HEK293 (cell line): ENCODE data around the gene TANGO6.

ENCODE experiments used
- FEZF1 ChIP-seq: fragments of 450-650 bp; formaldehyde crosslinking; IDR thresholded peaks from 2 replicates; pipeline ENCODE4 v1.5.1; 2016; ENCODE audit warnings: missing biosample characterization, missing genetic modification characterization
- GFI1B ChIP-seq: fragments of 450-650 bp; formaldehyde crosslinking; IDR thresholded peaks from 2 replicates; pipeline ENCODE4 v1.5.1; 2016; ENCODE audit warnings: missing biosample characterization, missing genetic modification characterization
- GLIS1 ChIP-seq: fragments of 450-650 bp; formaldehyde crosslinking; IDR thresholded peaks from 2 replicates; pipeline ENCODE4 v1.5.1; 2016; ENCODE audit warnings: missing biosample characterization, missing genetic modification characterization
- GLIS2 ChIP-seq: fragments of 450-650 bp; formaldehyde crosslinking; IDR thresholded peaks from 2 replicates; pipeline ENCODE4 v1.5.1; 2016; ENCODE audit warnings: missing biosample characterization, missing genetic modification characterization
- KLF17 ChIP-seq: fragments of 450-650 bp; formaldehyde crosslinking; IDR thresholded peaks from 2 replicates; pipeline ENCODE4 v1.5.1; 2016; ENCODE audit warnings: missing biosample characterization, missing genetic modification characterization
- PRDM1 ChIP-seq: fragments of 450-650 bp; formaldehyde crosslinking; IDR thresholded peaks from 2 replicates; pipeline ENCODE4; 2016; ENCODE audit warnings: missing biosample characterization, missing genetic modification characterization
- SP7 ChIP-seq: fragments of 450-650 bp; formaldehyde crosslinking; IDR thresholded peaks from 2 replicates; pipeline ENCODE4 v1.5.1; 2016; ENCODE audit warnings: missing biosample characterization, missing genetic modification characterization
- YY1 ChIP-seq: fragments of 450-650 bp; formaldehyde crosslinking; IDR thresholded peaks from 2 replicates; pipeline ENCODE4 v1.5.1; 2018; ENCODE audit warnings: missing biosample characterization, missing genetic modification characterization
- ZBTB21 ChIP-seq: fragments of 450-650 bp; formaldehyde crosslinking; IDR thresholded peaks from 2 replicates; pipeline ENCODE4 v1.5.1; 2017; ENCODE audit warnings: missing biosample characterization, missing genetic modification characterization
- ZFP41 ChIP-seq: fragments of 450-650 bp; formaldehyde crosslinking; IDR thresholded peaks from 2 replicates; pipeline ENCODE4 v1.5.1; 2016; ENCODE audit warnings: missing biosample characterization, missing genetic modification characterization, borderline replicate concordance
- ZNF184 ChIP-seq: fragments of 450-650 bp; IDR thresholded peaks from 2 replicates; pipeline ENCODE4 v1.5.1; 2018; ENCODE audit warnings: missing biosample characterization, mild to moderate bottlenecking, missing genetic modification characterization
- ZNF214 ChIP-seq: fragments of 450-650 bp; formaldehyde crosslinking; IDR thresholded peaks from 2 replicates; pipeline ENCODE4 v1.5.1; 2017; ENCODE audit warnings: missing biosample characterization, mild to moderate bottlenecking, missing genetic modification characterization, borderline replicate concordance
- ZNF324 ChIP-seq: fragments of 450-650 bp; formaldehyde crosslinking; IDR thresholded peaks from 2 replicates; pipeline ENCODE4 v1.5.1; 2016; ENCODE audit warnings: missing biosample characterization, missing genetic modification characterization
- ZNF335 ChIP-seq: fragments of 450-650 bp; formaldehyde crosslinking; conservative IDR thresholded peaks from 2 replicates; pipeline ENCODE4 v1.5.1; 2016; ENCODE audit warnings: missing biosample characterization, missing genetic modification characterization
- ZNF37A ChIP-seq: fragments of 450-650 bp; IDR thresholded peaks from 2 replicates; pipeline ENCODE4 v1.5.1; 2018; ENCODE audit warnings: missing biosample characterization, missing genetic modification characterization
- ZNF473 ChIP-seq: fragments of 450-650 bp; formaldehyde crosslinking; IDR thresholded peaks from 2 replicates; pipeline ENCODE4 v1.5.1; 2017; ENCODE audit warnings: missing biosample characterization, missing genetic modification characterization
- ZNF488 ChIP-seq: fragments of 450-650 bp; formaldehyde crosslinking; IDR thresholded peaks from 2 replicates; pipeline ENCODE4 v1.5.1; 2016; ENCODE audit warnings: missing biosample characterization, missing genetic modification characterization
- ZNF544 ChIP-seq: fragments of 450-650 bp; formaldehyde crosslinking; IDR thresholded peaks from 2 replicates; pipeline ENCODE4 v1.5.0; 2017; ENCODE audit warnings: missing biosample characterization, missing genetic modification characterization
- ZNF600 ChIP-seq: fragments of 450-650 bp; formaldehyde crosslinking; IDR thresholded peaks from 2 replicates; pipeline ENCODE4 v1.5.1; 2016; ENCODE audit warnings: missing biosample characterization, missing genetic modification characterization
- ZNF629 ChIP-seq: fragments of 450-650 bp; formaldehyde crosslinking; IDR thresholded peaks from 2 replicates; pipeline ENCODE4 v1.5.1; 2017; ENCODE audit warnings: missing biosample characterization, missing genetic modification characterization
- ZNF639 ChIP-seq: fragments of 450-650 bp; formaldehyde crosslinking; IDR thresholded peaks from 2 replicates; pipeline ENCODE4 v1.5.1; 2016; ENCODE audit warnings: missing biosample characterization, missing genetic modification characterization
- ZNF645 ChIP-seq: fragments of 450-650 bp; formaldehyde crosslinking; IDR thresholded peaks from 2 replicates; pipeline ENCODE4; 2016; ENCODE audit warnings: missing biosample characterization, missing genetic modification characterization
- ZNF660 ChIP-seq: fragments of 450-650 bp; IDR thresholded peaks from 2 replicates; pipeline ENCODE4 v1.5.1; 2018; ENCODE audit warnings: missing biosample characterization, mild to moderate bottlenecking, missing genetic modification characterization
- ZNF837 ChIP-seq: fragments of 450-650 bp; formaldehyde crosslinking; IDR thresholded peaks from 2 replicates; pipeline ENCODE4 v1.5.1; 2016; ENCODE audit warnings: missing biosample characterization, missing genetic modification characterization
- ZSCAN30 ChIP-seq: fragments of 450-650 bp; IDR thresholded peaks from 2 replicates; pipeline ENCODE4 v1.5.1; 2018; ENCODE audit warnings: missing biosample characterization, mild to moderate bottlenecking, missing genetic modification characterization, moderate library complexity
- TF ChIP-seq, protein P1 (sequence below): fragments of 450-650 bp; formaldehyde crosslinking; IDR thresholded peaks from 2 replicates; pipeline ENCODE4 v1.5.1; 2017; ENCODE audit warnings: missing biosample characterization, mild to moderate bottlenecking, missing genetic modification characterization, moderate library complexity

The TANGO6 gene

DNA sequence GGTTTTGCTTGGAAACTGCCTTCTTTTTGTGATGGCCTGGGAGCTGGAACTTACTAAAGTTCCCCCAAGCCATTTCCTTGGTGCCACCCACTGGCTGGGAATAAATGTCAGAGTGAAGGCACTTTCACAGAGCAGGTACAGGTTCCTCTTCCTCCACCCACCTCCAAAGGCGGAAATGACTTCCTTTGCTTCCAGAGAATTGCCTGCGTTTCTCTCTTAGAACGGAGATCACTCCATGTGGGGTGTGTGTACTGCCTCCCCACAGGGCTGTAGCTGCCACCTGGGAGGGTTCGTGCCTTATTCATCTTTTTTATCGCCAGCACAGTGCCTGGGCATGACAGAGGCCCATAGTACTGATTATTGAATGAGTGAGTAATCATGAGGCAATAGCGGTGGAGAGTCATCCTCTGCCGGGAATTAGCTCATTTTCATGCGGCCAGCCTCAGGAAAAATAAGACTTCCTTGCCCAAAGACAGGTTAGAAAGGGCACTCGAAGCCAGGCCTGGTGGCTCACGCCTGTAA is 229.9 kb downstream of the TANGO6 start (continued):
- TF ChIP-seq KLF17 (tag by site-specific recombination) (0 out of 2 replicates have a peak, but pooled peaks have one; percentile 16), ZNF645 (tag by site-specific recombination) (no peak), ZNF335 (no peak), ZNF639 (tag by site-specific recombination) (0 out of 2 replicates have a peak, but pooled peaks have one; percentile 25), ZNF660 (peak; percentile 100), ZNF214 (tag by site-specific recombination) (no peak), ZNF324 (tag by site-specific recombination) (0 out of 2 replicates have a peak, but pooled peaks have one; percentile 18), PRDM1 (tag by site-specific recombination) (0 out of 2 replicates have a peak, but pooled peaks have one; percentile 4), ZNF488 (no peak), ZNF544 (tag by site-specific recombination) (no peak), ZNF37A (tag by site-specific recombination) (no peak), ZNF837 (tag by site-specific recombination) (no peak), ZNF184 (peak; percentile 78; the same call in 1 of the 2 replicates), SP7 (tag by site-specific recombination) (peak; percentile 84), GFI1B (tag by site-specific recombination) (no peak), YY1 (tag by site-specific recombination) (no peak), ZFP41 (tag by site-specific recombination) (no peak), ZNF473 (tag by site-specific recombination) (no peak), ZSCAN30 (0 out of 2 replicates have a peak, but pooled peaks have one; percentile 30), ZBTB21 (0 out of 2 replicates have a peak, but pooled peaks have one; percentile 22), GLIS2 (tag by site-specific recombination) (peak; percentile 60; the same call in 1 of the 2 replicates), ZNF600 (tag by site-specific recombination) (peak; percentile 47; the same call in 1 of the 2 replicates), GLIS1 (tag by site-specific recombination) (peak; percentile 82), FEZF1 (tag by site-specific recombination) (no peak), ZNF629 (tag by site-specific recombination) (peak; percentile 72)
- TF ChIP-seq, protein P1, sequence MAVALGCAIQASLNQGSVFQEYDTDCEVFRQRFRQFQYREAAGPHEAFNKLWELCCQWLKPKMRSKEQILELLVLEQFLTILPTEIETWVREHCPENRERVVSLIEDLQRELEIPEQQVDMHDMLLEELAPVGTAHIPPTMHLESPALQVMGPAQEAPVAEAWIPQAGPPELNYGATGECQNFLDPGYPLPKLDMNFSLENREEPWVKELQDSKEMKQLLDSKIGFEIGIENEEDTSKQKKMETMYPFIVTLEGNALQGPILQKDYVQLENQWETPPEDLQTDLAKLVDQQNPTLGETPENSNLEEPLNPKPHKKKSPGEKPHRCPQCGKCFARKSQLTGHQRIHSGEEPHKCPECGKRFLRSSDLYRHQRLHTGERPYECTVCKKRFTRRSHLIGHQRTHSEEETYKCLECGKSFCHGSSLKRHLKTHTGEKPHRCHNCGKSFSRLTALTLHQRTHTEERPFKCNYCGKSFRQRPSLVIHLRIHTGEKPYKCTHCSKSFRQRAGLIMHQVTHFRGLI (tag by site-specific recombination) = peak; percentile 81
- TF ChIP-seq, all 188 proteins: peak for 17
